Trophoblast cell (in vitro differentiated cells and primary cell): Measurements from ENCODE around the gene PACC1.

Experiments
- DNase-seq, 2 donors: peaks; one replicate each; pipeline ENCODE4 v3.0.0-alpha.2; 2016
- H2AFZ ChIP-seq: 2 replicates; pipeline ENCODE4 v1.6.1; 2013; ENCODE audit warnings: low read length, moderate library complexity, mild to moderate bottlenecking; ENCODE audit not compliant: insufficient read depth, poor library complexity
- H2AK5ac ChIP-seq: 2 replicates; pipeline ENCODE4 v1.6.1; 2013; ENCODE audit warnings: mild to moderate bottlenecking, low read length
- H2BK120ac ChIP-seq: 2 replicates; pipeline ENCODE4 v1.6.1; 2013; ENCODE audit warnings: low read length, mild to moderate bottlenecking, moderate library complexity; ENCODE audit not compliant: insufficient read depth, poor library complexity
- H2BK12ac ChIP-seq: 2 replicates; pipeline ENCODE4 v1.6.1; 2013; ENCODE audit warnings: mild to moderate bottlenecking, low read length, moderate library complexity
- H2BK5ac ChIP-seq: 2 replicates; pipeline ENCODE4 v1.6.1; 2013; ENCODE audit warnings: low read length, low read depth, moderate library complexity, mild to moderate bottlenecking; ENCODE audit not compliant: poor library complexity
- H3K14ac ChIP-seq: 2 replicates; pipeline ENCODE4 v1.6.1; 2013; ENCODE audit warnings: mild to moderate bottlenecking, low read length
- H3K18ac ChIP-seq: 2 replicates; pipeline ENCODE4 v1.6.1; 2013; ENCODE audit warnings: mild to moderate bottlenecking, low read length
- H3K23ac ChIP-seq: 2 replicates; pipeline ENCODE4 v1.6.1; 2013; ENCODE audit warnings: low read length
- H3K27ac ChIP-seq: 2 replicates; pipeline ENCODE4 v1.5.1; 2013; ENCODE audit warnings: low read depth, mild to moderate bottlenecking, inconsistent platforms, low read length, moderate library complexity
- H3K27me3 ChIP-seq: 2 replicates; pipeline ENCODE4 v1.6.1; 2013; ENCODE audit warnings: inconsistent platforms, mild to moderate bottlenecking, low read length, moderate library complexity; ENCODE audit not compliant: insufficient read depth
- H3K36me3 ChIP-seq, 2 experiments: 1 replicate in 1 of 2; 2 replicates in 1 of 2; pipeline ENCODE4 v1.6.1; 2013; ENCODE audit warnings: low read length in 2 of 2, mild to moderate bottlenecking in 2 of 2, moderate library complexity in 1 of 2; ENCODE audit not compliant: insufficient read depth in 2 of 2, control insufficient read depth in 1 of 2
- H3K4ac ChIP-seq: 2 replicates; pipeline ENCODE4 v1.6.1; 2013; ENCODE audit warnings: low read depth, mild to moderate bottlenecking, low read length, moderate library complexity
- H3K4me1 ChIP-seq, 2 experiments: 1 replicate in 1 of 2; 2 replicates in 1 of 2; pipeline ENCODE4 v1.6.1; 2013; ENCODE audit warnings: low read length in 2 of 2, mild to moderate bottlenecking in 2 of 2, moderate library complexity in 1 of 2; ENCODE audit not compliant: insufficient read depth in 2 of 2, control insufficient read depth in 1 of 2
- H3K4me2 ChIP-seq: 2 replicates; pipeline ENCODE4 v1.6.1; 2013; ENCODE audit warnings: inconsistent platforms, mild to moderate bottlenecking, low read length, moderate library complexity
- H3K4me3 ChIP-seq: 2 replicates; pipeline ENCODE4 v1.5.1; 2013; ENCODE audit warnings: mild to moderate bottlenecking, low read depth, low read length, inconsistent platforms
- H3K79me1 ChIP-seq: one replicate; pipeline ENCODE4 v1.6.1; 2013; ENCODE audit warnings: low read length
- H3K79me2 ChIP-seq: 2 replicates; pipeline ENCODE4 v1.6.1; 2013; ENCODE audit warnings: low read length, mild to moderate bottlenecking; ENCODE audit not compliant: control insufficient read depth, insufficient read depth, poor library complexity
- H3K9ac ChIP-seq: 2 replicates; pipeline ENCODE4 v1.6.1; 2013; ENCODE audit warnings: mild to moderate bottlenecking, low read length
- H3K9me3 ChIP-seq: 2 replicates; pipeline ENCODE4 v1.6.1; 2013; ENCODE audit warnings: low read depth, mild to moderate bottlenecking, control low read depth, inconsistent platforms, low read length; ENCODE audit not compliant: insufficient read depth
- H4K12ac ChIP-seq: 2 replicates; pipeline ENCODE4 v1.6.1; 2013; ENCODE audit warnings: low read depth, mild to moderate bottlenecking, low read length, moderate library complexity
- H4K8ac ChIP-seq: 2 replicates; pipeline ENCODE4 v1.6.1; 2013; ENCODE audit warnings: low read depth, mild to moderate bottlenecking, low read length, moderate library complexity
- H4K91ac ChIP-seq: one replicate; pipeline ENCODE4 v1.6.1; 2013; ENCODE audit warnings: low read depth, mild to moderate bottlenecking, low read length, moderate library complexity
- WGBS: extraction: QIAGEN DNeasy Blood & Tissue Kit; methylation state at CpG from one replicate; pipeline ENCODE4 v1.1.7; 2013; ENCODE audit warnings: missing lambda C conversion rate; ENCODE audit not compliant: insufficient read length, insufficient coverage; ENCODE audit errors: extremely low coverage; 5-methylcytosine and 5-hydroxymethylcytosine counted together

The PACC1 gene

DNA sequence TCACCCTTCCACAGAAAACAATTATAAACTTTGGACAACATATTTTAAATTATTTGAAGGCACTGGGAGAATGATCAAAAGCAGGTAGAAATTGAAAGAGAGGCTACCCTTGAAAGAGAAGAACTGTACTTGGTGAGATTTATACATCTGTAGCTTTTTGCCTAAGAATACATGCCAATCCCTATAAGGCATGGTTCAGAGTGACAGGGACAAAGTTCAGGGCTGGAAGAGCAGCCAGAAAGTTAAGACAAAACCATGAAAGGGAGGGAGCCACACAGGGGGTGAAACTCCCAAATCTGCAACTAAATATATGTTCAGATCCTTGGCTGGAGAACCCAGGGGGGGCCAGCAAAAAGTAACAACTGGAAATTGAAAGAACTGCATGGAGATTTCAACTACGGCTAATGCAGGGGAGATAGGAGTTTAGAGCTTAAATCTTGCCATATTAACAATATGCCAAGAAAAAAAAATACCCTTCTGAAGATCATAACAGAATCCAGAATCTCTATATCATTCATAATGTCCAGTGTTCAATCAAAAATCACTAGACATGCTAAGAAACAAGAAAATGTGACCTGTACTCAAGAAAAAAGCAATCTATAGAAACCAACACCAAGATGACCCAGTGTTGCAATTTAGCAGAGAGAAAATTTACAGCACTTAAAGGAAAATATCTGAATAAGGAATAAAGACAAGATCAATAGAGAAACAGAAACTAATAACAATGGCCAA is 25.5 kb downstream of the PACC1 start:
- no peak overlapping the region for H3K27ac ChIP-seq
- no peaks in the 10 kb centered on the region for H3K4me1 ChIP-seq
- H3K36me3 ChIP-seq, result peaks cover 11 to 12% of the 10 kb centered on the region in 2 experiments
- H4K8ac ChIP-seq, result no peak overlapping the region
- no peak overlapping the region for H3K4me3 ChIP-seq
- H3K14ac ChIP-seq, result no peak overlapping the region
- H3K4ac ChIP-seq, result no peak overlapping the region
- peaks cover 2% of the 10 kb centered on the region for H3K9me3 ChIP-seq
- no peaks in the 10 kb centered on the region for H3K79me1 ChIP-seq
- no peak overlapping the region for H3K9ac ChIP-seq
- no peak for DNase-seq
- no peak overlapping the region for H3K18ac ChIP-seq
- no peak overlapping the region for H2BK120ac ChIP-seq
- H2AK5ac ChIP-seq, result no peak overlapping the region
- H3K23ac ChIP-seq, result no peak overlapping the region
- no peak overlapping the region for H3K4me2 ChIP-seq
- no peak overlapping the region for H2BK12ac ChIP-seq
- WGBS, result no CpG with 5 or more reads among the region's 1 CpG
- H4K12ac ChIP-seq, result no peak overlapping the region
- H2AFZ ChIP-seq, result no peak overlapping the region
- no peak overlapping the region for H2BK5ac ChIP-seq
- no peak overlapping the region for H4K91ac ChIP-seq
- H3K27me3 ChIP-seq, result no peaks in the 10 kb centered on the region
- H3K79me2 ChIP-seq, result no peaks in the 10 kb centered on the region

DNA sequence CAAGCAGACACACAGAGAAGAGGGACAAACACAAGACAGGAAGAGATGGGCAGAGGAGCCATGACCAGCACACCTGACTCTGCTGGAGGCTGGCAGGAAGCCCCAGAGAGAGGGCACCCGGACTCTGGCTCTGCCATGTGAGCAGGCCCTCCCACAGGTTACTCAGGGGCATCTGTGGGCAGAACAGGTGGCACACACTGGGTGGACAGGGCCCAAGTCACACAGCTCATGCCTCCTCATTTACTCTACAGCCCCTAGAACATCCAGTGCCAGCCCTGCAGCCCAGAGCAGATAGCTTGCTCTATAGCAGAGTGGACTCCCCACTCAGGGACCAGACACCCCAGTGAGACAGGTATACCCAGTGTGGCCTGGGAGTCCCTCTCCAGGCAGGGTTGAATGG is 28.7 kb downstream of the PACC1 start:
- Histone ChIP-seq H3K27me3 (no peaks in the 10 kb centered on the region), H4K8ac (no peak overlapping the region), H3K18ac (no peak overlapping the region), H3K27ac (no peak overlapping the region), H3K14ac (no peak overlapping the region), H3K4me3 (no peak overlapping the region), H3K9me3 (peaks cover 2% of the 10 kb centered on the region), H3K4me1 (no peaks in the 10 kb centered on the region), H2BK12ac (no peak overlapping the region), H3K9ac (no peak overlapping the region), H3K79me1 (no peaks in the 10 kb centered on the region), H2AFZ (no peak overlapping the region), H3K4me2 (no peak overlapping the region), H4K12ac (no peak overlapping the region), H3K4ac (no peak overlapping the region), H2BK5ac (no peak overlapping the region), H4K91ac (no peak overlapping the region), H3K79me2 (no peaks in the 10 kb centered on the region), H3K36me3 (peaks cover 14 to 15% of the 10 kb centered on the region in 2 experiments), H2BK120ac (no peak overlapping the region), H3K23ac (no peak overlapping the region), H2AK5ac (no peak overlapping the region)
- DNase-seq, result no peak
- WGBS, result no CpG with 5 or more reads among the region's 1 CpG

DNA sequence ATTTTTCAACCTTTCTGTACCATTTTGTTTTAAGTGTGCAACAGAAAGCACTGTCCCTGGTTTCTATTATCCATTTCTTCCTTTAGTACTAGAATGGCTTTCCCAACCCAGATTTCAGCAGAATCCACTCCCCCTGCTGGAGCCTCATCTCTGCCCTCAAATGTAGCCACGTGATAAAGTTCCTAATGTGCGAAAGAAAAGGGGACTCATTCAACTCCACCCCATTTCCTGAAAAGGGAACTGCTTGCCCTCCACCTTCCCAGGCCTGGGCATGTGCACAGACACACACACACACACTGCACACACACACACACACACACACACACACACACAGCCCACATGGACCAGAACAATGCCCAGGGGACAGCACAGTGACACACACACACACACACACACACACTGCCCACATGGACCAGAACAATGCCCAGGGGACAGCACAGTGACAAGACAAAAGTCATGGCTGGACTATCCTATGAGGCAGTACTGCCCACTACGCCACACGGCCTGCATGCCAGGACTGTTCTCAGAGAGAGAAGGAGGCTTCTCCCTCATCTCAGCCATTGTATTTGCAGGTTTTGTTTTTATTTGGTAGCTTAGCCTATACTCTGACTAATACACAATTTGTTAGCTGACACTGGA is 33.2 kb downstream of the PACC1 start:
- Histone ChIP-seq H3K79me2 (no peaks in the 10 kb centered on the region), H4K12ac (no peak overlapping the region), H2AK5ac (no peak overlapping the region), H3K27me3 (no peaks in the 10 kb centered on the region), H2AFZ (no peak overlapping the region), H3K14ac (no peak overlapping the region), H3K18ac (no peak overlapping the region), H3K4me2 (no peak overlapping the region), H3K4me1 (no peaks in the 10 kb centered on the region), H3K4me3 (peak overlapping the region; percentile 10), H2BK120ac (no peak overlapping the region), H3K9ac (no peak overlapping the region), H4K8ac (no peak overlapping the region), H3K23ac (no peak overlapping the region), H3K9me3 (no peaks in the 10 kb centered on the region), H3K4ac (no peak overlapping the region), H3K27ac (no peak overlapping the region), H2BK5ac (no peak overlapping the region), H2BK12ac (no peak overlapping the region), H3K79me1 (no peaks in the 10 kb centered on the region), H4K91ac (no peak overlapping the region), H3K36me3 (peaks cover 22% of the 10 kb centered on the region in 2 experiments)
- DNase-seq, result no peak
- WGBS, result no CpG with 5 or more reads among the region's 4 CpGs

DNA sequence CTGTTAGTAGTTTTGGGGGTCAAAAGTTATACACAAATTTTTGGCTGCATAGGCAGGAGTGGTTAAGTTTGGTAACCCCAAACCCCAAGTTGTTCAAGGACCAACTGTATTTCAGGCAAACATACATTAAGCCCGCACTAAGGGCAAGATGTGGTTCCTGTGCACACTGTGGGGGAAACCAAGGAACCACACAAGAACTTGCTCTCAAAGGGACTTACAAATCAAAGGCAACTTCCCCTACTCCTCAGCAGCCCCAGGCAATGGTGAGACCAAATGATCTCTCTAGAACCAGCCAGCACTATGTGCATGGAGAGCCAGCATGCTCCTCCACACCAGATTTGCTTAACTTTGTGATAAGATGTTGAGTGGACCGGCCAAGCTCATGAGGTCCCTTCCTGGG is 35.3 kb downstream of the PACC1 start:
- Histone ChIP-seq H3K9me3 (no peaks in the 10 kb centered on the region), H3K14ac (no peak overlapping the region), H2AK5ac (no peak overlapping the region), H3K4me1 (no peaks in the 10 kb centered on the region), H3K27me3 (no peaks in the 10 kb centered on the region), H3K18ac (no peak overlapping the region), H4K91ac (no peak overlapping the region), H3K9ac (no peak overlapping the region), H3K23ac (no peak overlapping the region), H2BK5ac (no peak overlapping the region), H3K4me2 (no peak overlapping the region), H3K27ac (no peak overlapping the region), H3K79me2 (no peaks in the 10 kb centered on the region), H2BK12ac (no peak overlapping the region), H3K79me1 (no peaks in the 10 kb centered on the region), H3K4ac (no peak overlapping the region), H4K8ac (no peak overlapping the region), H2AFZ (no peak overlapping the region), H3K36me3 (peaks cover 15 to 17% of the 10 kb centered on the region in 2 experiments), H3K4me3 (peak overlapping the region; percentile 36), H2BK120ac (no peak overlapping the region), H4K12ac (no peak overlapping the region)
- no peak for DNase-seq
- WGBS, result no CpG with 5 or more reads among the region's 2 CpGs
